Calu3 (cell line): ENCODE measurements around the gene PLXNB2. TPM values are rescaled to one million over a fixed set of nuclear protein-coding genes. Genes with fewer than 3 reads are reported as not detected.
A peak's percentile ranks its signal among the peaks of the same experiment; 100 is the strongest.

Source experiments
- BruUV-seq: library from RNA; stranded (reverse); fragments of 400-500 nt; replicated peaks from 2 replicates; lab custom pipeline; 2021; lab: Mats Ljungman, UMichigan
- CTCF ChIA-PET: fragments of 300-600 bp; sonication (Branson Sonifier 250); formaldehyde crosslinking; loops from one replicate; lab custom pipeline; 2022; ENCODE audit warnings: antibody characterized with exemption; lab: Charles Lee
- DNase-seq: peaks from one replicate; pipeline ENCODE4 v3.0.0; 2022
- H3K27ac Mint-ChIP-seq: one replicate; pipeline ENCODE4 v1.8.0; 2022; ENCODE audit warnings: mixed read lengths; ENCODE audit not compliant: unreplicated experiment
- H3K27me3 Mint-ChIP-seq: one replicate; pipeline ENCODE4 v1.8.0; 2022; ENCODE audit warnings: mixed read lengths; ENCODE audit not compliant: unreplicated experiment
- H3K36me3 Mint-ChIP-seq: one replicate; pipeline ENCODE4 v1.8.0; 2022; ENCODE audit warnings: mild to moderate bottlenecking, moderate library complexity, mixed read lengths; ENCODE audit not compliant: insufficient read depth, unreplicated experiment
- H3K4me1 Mint-ChIP-seq: one replicate; pipeline ENCODE4 v1.8.0; 2022; ENCODE audit warnings: mild to moderate bottlenecking, low read depth, mixed read lengths; ENCODE audit not compliant: unreplicated experiment
- H3K4me3 Mint-ChIP-seq: one replicate; pipeline ENCODE4 v1.8.0; 2022; ENCODE audit warnings: mild to moderate bottlenecking, low read depth, moderate library complexity, mixed read lengths; ENCODE audit not compliant: unreplicated experiment
- H3K9me3 Mint-ChIP-seq: one replicate; pipeline ENCODE4 v1.8.0; 2022; ENCODE audit warnings: low read depth, mixed read lengths; ENCODE audit not compliant: unreplicated experiment
- CTCF ChIP-seq: fragments of 200-600 bp; IDR thresholded peaks from one replicate; pipeline ENCODE4 v1.8.0; 2022; ENCODE audit warnings: antibody characterized with exemption; ENCODE audit not compliant: unreplicated experiment
- intact Hi-C: fragments of 100-400 bp; cut with micrococcal nuclease; formaldehyde crosslinking; loops from one replicate; pipeline ENCODE4 v1.10.0; 2022; ENCODE audit not compliant: unreplicated experiment
- total RNA-seq: library from RNA; stranded (reverse); gene quantifications from 2 replicates; pipeline ENCODE4 v1.2.3, GENCODE V29; 2022

Gene PLXNB2
- total RNA-seq, 1 experiment from 2014 or later: 298 TPM

- Mint-ChIP-seq H3K9me3 (no peaks in the 10 kb centered on the region), H3K4me3 (peak overlapping the region; percentile 58), H3K27ac (no peak overlapping the region), H3K36me3 (peaks cover 29% of the 10 kb centered on the region), H3K4me1 (peaks cover 9% of the 10 kb centered on the region), H3K27me3 (no peaks in the 10 kb centered on the region)
- DNase-seq: no peak
- BruUV-seq: no TSS peak
- intact Hi-C loops: no loop called here
- TF ChIP-seq CTCF: no peak
- CTCF ChIA-PET: no interaction called here
Measured at GRCh38 chr22:50258361-50259292, 48.8 kb downstream of the PLXNB2 start.

- BruUV-seq: no TSS peak
- CTCF ChIA-PET: no interaction called here
- Mint-ChIP-seq H3K9me3 (no peaks in the 10 kb centered on the region), H3K27ac (no peak overlapping the region), H3K27me3 (no peaks in the 10 kb centered on the region), H3K4me1 (peaks cover 9% of the 10 kb centered on the region), H3K4me3 (no peak overlapping the region), H3K36me3 (peaks cover 28% of the 10 kb centered on the region)
- no peak for TF ChIP-seq CTCF
- DNase-seq: no peak
- intact Hi-C loops: no loop called here
Measured at GRCh38 chr22:50257451-50258360, 49.7 kb downstream of the PLXNB2 start.

GRCh38 chr22:50257041-50257440 lies 50.4 kb downstream of the PLXNB2 start:
- H3K9me3 Mint-ChIP-seq: no peaks in the 10 kb centered on the region
- peaks cover 3% of the 10 kb centered on the region for H3K4me1 Mint-ChIP-seq
- no TSS peak for BruUV-seq
- H3K27me3 Mint-ChIP-seq: no peaks in the 10 kb centered on the region
- TF ChIP-seq CTCF: no peak
- peaks cover 28% of the 10 kb centered on the region for H3K36me3 Mint-ChIP-seq
- DNase-seq: no peak
- H3K4me3 Mint-ChIP-seq: no peak overlapping the region
- H3K27ac Mint-ChIP-seq: no peak overlapping the region
- intact Hi-C loops: no loop called here
- CTCF ChIA-PET: no interaction called here

- no TSS peak for BruUV-seq
- DNase-seq: no peak
- TF ChIP-seq CTCF: no peak
- Mint-ChIP-seq H3K27ac (no peak overlapping the region), H3K36me3 (peaks cover 29% of the 10 kb centered on the region), H3K9me3 (no peaks in the 10 kb centered on the region), H3K4me1 (no peaks in the 10 kb centered on the region), H3K27me3 (no peaks in the 10 kb centered on the region), H3K4me3 (no peak overlapping the region)
- intact Hi-C loops: no loop called here
- CTCF ChIA-PET: no interaction called here
Measured at GRCh38 chr22:50256258-50256862, 51.1 kb downstream of the PLXNB2 start.
